ENCODE data around the gene SVBP. TPM values are rescaled to one million over a fixed set of nuclear protein-coding genes. Genes with fewer than 3 reads are reported as not detected.

The SVBP gene
- total RNA-seq, 1 experiment from 2014 or later, result 41.3 TPM

GRCh38 chr1:42767510-42768000 is 49.6 kb downstream of the SVBP start:
- Histone ChIP-seq H2BK15ac (ENCODE audit: low read depth, low read length) (no peak overlapping the region), H3K27ac (ENCODE audit: insufficient read length, low read depth, low read length) (no peak overlapping the region), H3K56ac (ENCODE audit: insufficient read length, low read depth, low read length) (no peak overlapping the region), H3K18ac (ENCODE audit: insufficient read length, low read depth, low read length) (peak overlapping the region; percentile 32), H3K4ac (ENCODE audit: low read depth, low read length) (no peak overlapping the region), H2AK5ac (ENCODE audit: insufficient read length, low read length) (no peak overlapping the region), H3K9me3 (ENCODE audit: control insufficient read depth, low read depth, low read length) (no peaks in the 10 kb centered on the region), H4K5ac (ENCODE audit: insufficient read length, low read depth, low read length) (no peak overlapping the region), H4K8ac (replicated peaks; ENCODE audit: insufficient read length, low read depth, low read length) (no peak overlapping the region), H2BK12ac (ENCODE audit: insufficient read length, low read depth, low read length) (no peak overlapping the region), H3K27me3 (ENCODE audit: insufficient read depth, low read length) (no peaks in the 10 kb centered on the region), H2AFZ (ENCODE audit: low read length) (no peak overlapping the region), H3K23ac (ENCODE audit: insufficient read length, low read depth, low read length) (no peak overlapping the region), H3K4me1 (ENCODE audit: insufficient read depth, low read length) (no peaks in the 10 kb centered on the region), H2BK5ac (ENCODE audit: insufficient read length, low read length) (no peak overlapping the region), H3T11ph (ENCODE audit: low read length) (no peak overlapping the region), H2BK20ac (ENCODE audit: low read depth, low read length, poor library complexity, severe bottlenecking) (no peak overlapping the region), H4K91ac (ENCODE audit: insufficient read length, low read depth, low read length) (no peak overlapping the region), H3K23me2 (ENCODE audit: insufficient read length, low read depth, low read length, poor library complexity, severe bottlenecking) (peaks cover 7% of the 10 kb centered on the region), H3K4me2 (ENCODE audit: insufficient read depth, insufficient read length, low read length) (peak overlapping the region; percentile 91), H3K79me1 (ENCODE audit: insufficient read depth, low read depth, low read length, poor library complexity, severe bottlenecking) (no peaks in the 10 kb centered on the region), H3K14ac (ENCODE audit: insufficient read depth, low read length) (peak overlapping the region; percentile 33; the same call in 1 of the 2 replicates), H2BK120ac (ENCODE audit: low read depth, low read length, poor library complexity, severe bottlenecking) (no peak overlapping the region), H3K9ac (ENCODE audit: extremely low read depth, insufficient read length, low read length) (peak overlapping the region; percentile 68), H4K20me1 (ENCODE audit: control insufficient read depth, insufficient read depth, insufficient read length) (no peaks in the 10 kb centered on the region), H3K79me2 (ENCODE audit: insufficient read depth, low read length) (0 out of 2 replicates have a peak, but pooled peaks cover 3% of the 10 kb centered on the region)
- DNase-seq, result no peak
- Mint-ChIP-seq H3K4me3 (no peak overlapping the region; a peak in 2 of 5 replicates), H3K27me3 (ENCODE audit: low read depth) (no peaks in the 10 kb centered on the region), H3K27ac (peak overlapping the region in 2 of 3 experiments; percentile 27 to 81; a peak in 3 of 7 replicates), H3K9me3 (no peaks in the 10 kb centered on the region), H3K36me3 (ENCODE audit: insufficient read depth in 1 of 3, low read depth in 3 of 3) (peaks cover 8 to 23% (median 12%) of the 10 kb centered on the region in 3 experiments; a peak in 6 of 7 replicates), H3K4me1 (peaks cover 8 to 9% of the 10 kb centered on the region in 2 experiments)
- no CpG with 5 or more reads among the region's 23 CpGs for whole genome bisulfite sequencing (ENCODE audit: extremely low coverage, insufficient read length, low lambda C conversion rate)
- no peak for TF ChIP-seq CTCF (conservative IDR thresholded peaks at IDR 0.05)
